Adipose tissue (tissue), 3 donors: Measurements from ENCODE around the gene CAMTA1. TPM values are rescaled to one million over a fixed set of nuclear protein-coding genes. Genes with fewer than 3 reads are reported as not detected.
"Not testable (repeated sequence)": the region's sequence is repeated elsewhere in the genome, so short reads cannot be mapped to it uniquely, and the experiment has no call there.

Source experiments
- H3K27ac ChIP-seq: one replicate; pipeline ENCODE4 v1.5.1; 2013; ENCODE audit warnings: low read depth, low read length
- WGBS, 3 donors: extraction: QIAGEN DNeasy Blood & Tissue Kit; methylation state at CpG; one replicate each; pipeline ENCODE4 v1.1.7; 2013; 5-methylcytosine and 5-hydroxymethylcytosine counted together
- polyA plus RNA-seq, 3 donors: library from polyadenylated mRNA; stranded (reverse); fragments of 200-250 nt; gene quantifications; one replicate each; pipeline ENCODE4 v1.2.3, GENCODE V29; 2013
- donor health status: healthy with polysubstance abuse.
- donor health status: Bipolar disorder and iron deficiency.
- donor health status: healthy.

Gene CAMTA1
- polyA plus RNA-seq, 3 donors = 25.7 to 111 (median 60.2) TPM

GRCh38 chr1:7381729-7382128 lies 596.5 kb downstream of the CAMTA1 start:
- not testable (repeated sequence) for H3K27ac ChIP-seq
- WGBS, 3 donors = 55 to 74% (median 56%) methylated on average over 2 to 3 of the region's 3 CpGs

DNA sequence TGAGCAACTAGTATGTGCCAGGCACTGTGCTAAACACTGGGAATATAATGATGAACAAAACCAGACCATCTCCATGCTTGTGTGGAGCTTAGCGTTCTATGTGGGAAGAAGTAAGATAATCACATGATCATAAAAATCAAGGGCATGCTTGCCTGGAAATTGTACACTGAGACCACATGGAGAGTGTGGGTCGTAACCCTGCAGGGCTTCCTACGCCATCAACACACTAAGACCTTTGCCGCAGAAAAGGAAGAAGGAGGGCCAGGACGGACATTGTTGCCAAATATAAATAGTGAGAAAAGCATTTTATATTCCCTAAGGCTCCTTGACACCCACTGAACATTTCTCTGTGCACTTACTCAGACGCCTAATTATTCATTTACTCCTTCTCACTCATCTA lies 597.7 kb downstream of the CAMTA1 start:
- WGBS, 3 donors = 74 to 77% (median 76%) methylated on average over 6 of the region's 6 CpGs

DNA sequence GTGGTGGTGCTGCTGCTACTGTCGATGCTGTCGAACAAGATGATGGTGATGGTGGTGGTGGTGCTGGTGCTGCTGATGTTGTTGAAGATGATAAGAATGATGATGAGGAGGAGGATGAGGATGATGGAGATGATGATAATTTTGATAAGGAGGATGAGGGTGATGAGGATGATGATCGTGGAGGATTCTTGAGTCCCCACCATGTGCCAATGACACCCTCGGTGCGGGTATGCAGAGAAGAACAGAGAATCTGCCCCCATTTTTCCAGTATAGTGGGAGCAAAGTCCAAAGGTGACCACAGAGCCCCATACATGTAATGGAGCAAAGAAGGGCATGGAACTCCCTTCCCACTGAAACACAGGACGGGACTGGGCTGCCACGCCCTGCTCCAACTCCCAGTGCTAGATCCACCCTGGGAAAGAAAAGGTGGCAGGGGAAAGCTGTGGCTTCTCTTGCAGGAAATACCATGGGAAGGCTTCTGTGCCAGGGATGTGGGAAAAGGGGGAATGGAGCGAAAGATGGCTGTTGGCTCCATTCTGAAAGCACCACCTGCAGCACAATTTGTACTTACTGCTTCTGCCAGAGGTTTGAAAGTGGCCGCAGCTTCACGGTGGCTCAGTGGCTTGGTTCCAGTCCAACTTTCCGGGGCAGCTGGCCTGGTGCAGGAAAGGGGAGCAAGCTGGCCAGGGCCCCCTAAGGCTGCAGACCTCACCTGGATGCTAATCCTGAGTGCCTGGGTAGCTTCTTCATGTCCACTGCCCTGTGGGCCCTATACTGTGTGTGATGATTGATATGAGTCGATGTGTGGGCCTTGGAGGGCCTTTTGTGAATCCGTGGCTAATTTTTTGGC lies 598.6 kb downstream of the CAMTA1 start:
- H3K27ac ChIP-seq = no peak overlapping the region
- 89 to 94% (median 94%) methylated on average over 13 of the region's 13 CpGs for WGBS, 3 donors

More for the DNA sequence above, 597.7 kb downstream of the CAMTA1 start:
- H3K27ac ChIP-seq = no peak overlapping the region

DNA sequence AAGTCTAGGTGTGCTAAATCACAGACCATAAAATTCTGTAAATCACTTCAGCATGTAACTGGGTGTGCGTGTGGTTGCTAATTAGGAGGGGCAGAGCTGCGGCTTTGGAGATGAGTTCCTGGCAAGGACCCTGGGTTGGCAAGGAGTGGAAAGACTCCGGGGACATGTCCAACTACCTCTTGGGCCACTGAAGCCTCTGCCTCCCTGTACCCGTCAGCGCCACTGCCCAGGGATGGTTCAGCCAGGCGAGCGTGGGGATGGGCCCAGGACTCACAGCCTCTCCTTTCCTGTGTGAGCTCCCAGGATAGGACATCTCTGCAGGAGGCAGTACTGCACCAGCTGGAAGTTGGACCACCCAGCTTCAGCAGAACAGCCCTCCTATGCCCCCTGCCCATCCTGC lies 599.4 kb downstream of the CAMTA1 start:
- WGBS, 3 donors = 81 to 90% (median 82%) methylated on average over 6 to 7 of the region's 7 CpGs

DNA sequence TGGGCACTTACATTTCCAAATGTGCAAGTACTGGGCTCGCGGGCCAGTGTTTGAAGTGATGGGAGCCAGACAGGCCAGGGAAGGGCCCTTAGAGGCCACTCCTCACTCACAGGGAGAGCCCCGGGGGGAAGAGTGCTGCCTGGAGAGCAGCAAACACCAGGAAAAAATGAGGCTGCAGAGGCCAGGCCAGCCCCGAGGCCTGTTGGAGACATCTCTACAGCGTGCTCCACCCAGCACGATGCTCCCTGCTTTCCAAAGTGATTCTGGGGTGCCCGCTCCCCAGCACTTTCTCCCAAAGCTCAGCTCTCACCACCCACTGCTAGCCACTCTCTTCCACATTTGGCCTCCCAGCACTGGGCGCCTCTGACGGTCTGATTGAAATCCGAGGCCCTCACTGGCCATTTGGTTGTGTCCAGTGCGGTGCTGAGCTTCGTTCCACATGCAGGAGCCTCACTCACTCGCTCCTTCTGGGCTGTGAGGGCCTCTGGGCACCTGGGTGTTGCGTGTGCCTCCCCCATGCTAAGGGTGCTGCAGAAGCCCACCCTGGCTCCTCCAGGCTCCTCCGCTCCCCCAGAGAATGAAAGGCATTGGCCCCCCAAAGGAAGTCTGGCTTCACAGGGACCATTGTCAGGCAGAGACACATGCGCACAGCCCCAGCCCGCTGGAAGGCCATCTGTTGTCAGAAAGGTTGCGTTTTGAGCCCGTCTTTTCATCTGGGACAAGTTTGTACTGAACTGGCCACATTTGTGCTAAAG lies 600.4 kb downstream of the CAMTA1 start:
- WGBS, 3 donors = 85 to 91% (median 89%) methylated on average over 19 of the region's 19 CpGs

More for the DNA sequence above, 599.4 kb downstream of the CAMTA1 start:
- no peak overlapping the region for H3K27ac ChIP-seq

GRCh38 chr1:7386226-7387052 lies 601.2 kb downstream of the CAMTA1 start:
- 83 to 92% (median 87%) methylated on average over 20 of the region's 20 CpGs for WGBS, 3 donors

More for the DNA sequence above, 600.4 kb downstream of the CAMTA1 start:
- H3K27ac ChIP-seq = no peak overlapping the region

GRCh38 chr1:7387053-7387927 lies 602.0 kb downstream of the CAMTA1 start:
- 51 to 74% (median 63%) methylated on average over 9 of the region's 9 CpGs for WGBS, 3 donors
- H3K27ac ChIP-seq = no peak overlapping the region

More at GRCh38 chr1:7386226-7387052, 601.2 kb downstream of the CAMTA1 start:
- H3K27ac ChIP-seq = no peak overlapping the region

DNA sequence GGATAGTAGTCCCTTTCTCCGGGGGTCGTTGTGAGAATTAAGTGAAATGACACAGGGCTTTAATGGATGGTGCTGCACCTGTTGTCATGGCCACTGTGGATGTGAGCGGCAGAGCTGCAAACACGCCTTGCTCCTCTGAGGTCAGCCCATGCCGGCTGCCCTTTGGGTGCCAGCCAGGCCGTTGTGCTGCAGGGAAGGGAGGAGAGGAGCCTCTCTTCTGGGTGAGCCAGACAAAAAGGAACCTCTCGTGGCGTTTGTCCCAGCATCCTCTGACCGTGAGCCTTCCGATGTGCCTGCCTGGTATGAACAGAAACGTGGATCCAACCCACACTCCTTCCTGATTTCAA lies 602.9 kb downstream of the CAMTA1 start:
- no peak overlapping the region for H3K27ac ChIP-seq
- 38 to 48% (median 43%) methylated on average over 11 of the region's 11 CpGs for WGBS, 3 donors

DNA sequence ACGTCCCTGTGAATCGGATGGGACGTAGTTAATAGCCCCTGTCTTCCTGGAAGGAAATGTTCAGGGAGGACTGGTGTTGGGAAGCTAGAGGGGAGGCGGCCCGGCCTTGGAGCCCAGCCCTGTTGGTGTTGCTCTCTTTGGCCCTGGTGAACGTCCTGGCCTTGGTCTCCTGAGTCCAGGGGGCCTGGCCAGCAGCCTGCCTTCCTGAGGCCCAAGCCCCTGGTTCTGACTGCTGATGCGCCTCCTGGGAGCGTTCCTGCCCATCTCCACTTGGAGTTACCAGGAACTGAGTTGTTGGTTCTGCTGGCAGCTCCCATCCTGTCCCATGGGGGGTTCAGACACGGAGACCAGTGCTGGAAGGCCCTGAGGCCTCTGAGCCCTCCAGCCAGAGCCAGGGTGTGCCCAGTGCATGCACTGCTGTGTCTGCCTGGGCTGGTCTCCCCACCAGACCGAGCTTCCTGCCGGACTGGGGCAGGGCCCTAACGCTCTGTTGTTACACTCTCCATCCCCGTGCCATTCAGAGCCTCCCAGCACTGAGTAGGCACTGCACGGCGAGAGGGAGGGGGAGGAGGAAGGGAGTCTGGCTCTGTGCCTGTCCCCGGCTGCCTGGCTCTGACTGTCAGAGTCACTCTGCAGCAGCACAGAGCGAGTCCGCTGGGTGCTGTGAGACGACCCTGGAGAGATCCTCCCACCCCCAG lies 603.4 kb downstream of the CAMTA1 start:
- 40 to 75% (median 49%) methylated on average over 19 of the region's 19 CpGs for WGBS, 3 donors
- no peak overlapping the region for H3K27ac ChIP-seq

- H3K27ac ChIP-seq = no peak overlapping the region
- 36 to 42% (median 37%) methylated on average over 13 of the region's 13 CpGs for WGBS, 3 donors
Measured at GRCh38 chr1:7389201-7389905, 604.1 kb downstream of the CAMTA1 start.

GRCh38 chr1:7389906-7390603 lies 604.8 kb downstream of the CAMTA1 start:
- H3K27ac ChIP-seq = no peak overlapping the region
- WGBS, 3 donors = 77 to 90% (median 82%) methylated on average over 15 of the region's 15 CpGs

GRCh38 chr1:7390604-7391000 lies 605.3 kb downstream of the CAMTA1 start:
- WGBS, 3 donors = 92 to 94% (median 93%) methylated on average over 7 of the region's 7 CpGs
- H3K27ac ChIP-seq = no peak overlapping the region

GRCh38 chr1:7393136-7393535 lies 607.9 kb downstream of the CAMTA1 start:
- WGBS, 3 donors = 47 to 80% (median 77%) methylated on average over 1 of the region's 1 CpG
- no peak overlapping the region for H3K27ac ChIP-seq

DNA sequence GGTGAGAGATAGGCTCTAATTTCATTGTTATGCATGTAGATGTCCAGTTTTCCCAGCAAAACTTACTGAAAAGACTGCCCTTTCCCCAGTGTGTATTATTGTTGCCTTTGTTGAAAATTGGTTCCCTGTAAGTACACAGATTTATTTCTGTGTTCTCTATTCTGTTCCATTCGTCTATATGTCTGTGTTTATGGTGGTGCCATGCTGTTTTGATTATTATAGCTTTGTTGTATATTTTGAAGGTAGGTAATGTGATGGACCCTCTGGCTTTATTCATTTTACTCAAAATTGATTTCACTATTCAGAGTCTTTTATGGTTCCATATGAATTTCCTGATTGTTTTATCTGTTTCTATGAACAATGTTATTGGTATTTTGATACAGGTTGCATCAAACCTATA lies 610.0 kb downstream of the CAMTA1 start:
- no peak overlapping the region for H3K27ac ChIP-seq
- WGBS, 3 donors = 82 to 90% (median 88%) methylated on average over 1 of the region's 1 CpG

DNA sequence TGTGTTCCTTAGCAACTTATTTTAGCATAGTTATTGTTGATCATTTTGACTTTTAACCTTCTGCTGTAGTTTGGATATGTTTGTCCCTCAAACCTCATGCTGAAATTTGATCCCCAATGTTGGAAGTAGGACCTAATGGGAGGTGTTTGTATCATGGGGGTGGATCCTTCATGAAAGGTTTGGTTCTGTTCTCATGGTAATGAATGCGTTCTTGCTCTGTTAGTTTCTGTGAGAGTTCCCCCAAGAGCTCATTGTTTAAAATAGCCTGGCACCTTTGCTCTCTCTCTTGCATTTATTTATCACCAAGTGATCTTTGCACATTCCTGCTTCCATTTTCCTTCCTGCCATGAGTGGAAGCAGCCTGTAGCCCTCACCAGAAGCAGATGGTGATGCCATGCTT lies 613.7 kb downstream of the CAMTA1 start:
- no peak overlapping the region for H3K27ac ChIP-seq
- WGBS, 3 donors = 52 to 63% (median 62%) methylated on average over 1 of the region's 1 CpG

- 74 to 90% (median 89%) methylated on average over 1 of the region's 1 CpG for WGBS, 3 donors
- no peak overlapping the region for H3K27ac ChIP-seq
Measured at GRCh38 chr1:7399514-7400125, 614.4 kb downstream of the CAMTA1 start.
